Cardiac fibroblast (primary cell): ENCODE measurements around the gene ELF4.
"Not testable (repeated sequence)": the region's sequence is repeated elsewhere in the genome, so short reads cannot be mapped to it uniquely, and the experiment has no call there.

Experiments used
- DNase-seq, 2 donors: peaks; one replicate each; pipeline versions ENCODE4 v3.0.0 to v3.0.0-alpha.2; 2010; ENCODE audit warnings: low read depth in 2 of 2
- H3K4me3 ChIP-seq, 2 donors: replicated peaks in 1 of 2; 1 replicate in 1 of 2; 2 replicates in 1 of 2; pipeline ENCODE4 v1.5.1; 2011; ENCODE audit warnings: low read depth in 2 of 2, low read length in 2 of 2, mild to moderate bottlenecking in 2 of 2, moderate library complexity in 1 of 2
- TF ChIP-seq, protein P1 (sequence below): IDR thresholded peaks from one replicate; pipeline ENCODE4 v1.5.1; 2011; ENCODE audit warnings: low read depth, mild to moderate bottlenecking, low read length, inconsistent platforms

ELF4 gene

GRCh38 chrX:130117166-130117565 lies 6.9 kb upstream of the ELF4 start:
- TF ChIP-seq, protein P1, sequence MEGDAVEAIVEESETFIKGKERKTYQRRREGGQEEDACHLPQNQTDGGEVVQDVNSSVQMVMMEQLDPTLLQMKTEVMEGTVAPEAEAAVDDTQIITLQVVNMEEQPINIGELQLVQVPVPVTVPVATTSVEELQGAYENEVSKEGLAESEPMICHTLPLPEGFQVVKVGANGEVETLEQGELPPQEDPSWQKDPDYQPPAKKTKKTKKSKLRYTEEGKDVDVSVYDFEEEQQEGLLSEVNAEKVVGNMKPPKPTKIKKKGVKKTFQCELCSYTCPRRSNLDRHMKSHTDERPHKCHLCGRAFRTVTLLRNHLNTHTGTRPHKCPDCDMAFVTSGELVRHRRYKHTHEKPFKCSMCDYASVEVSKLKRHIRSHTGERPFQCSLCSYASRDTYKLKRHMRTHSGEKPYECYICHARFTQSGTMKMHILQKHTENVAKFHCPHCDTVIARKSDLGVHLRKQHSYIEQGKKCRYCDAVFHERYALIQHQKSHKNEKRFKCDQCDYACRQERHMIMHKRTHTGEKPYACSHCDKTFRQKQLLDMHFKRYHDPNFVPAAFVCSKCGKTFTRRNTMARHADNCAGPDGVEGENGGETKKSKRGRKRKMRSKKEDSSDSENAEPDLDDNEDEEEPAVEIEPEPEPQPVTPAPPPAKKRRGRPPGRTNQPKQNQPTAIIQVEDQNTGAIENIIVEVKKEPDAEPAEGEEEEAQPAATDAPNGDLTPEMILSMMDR: no peak
- no peak overlapping the region for H3K4me3 ChIP-seq
- no peak for DNase-seq

- DNase-seq: peak in 1 of 2 donors; percentile 56
- H3K4me3 ChIP-seq: not testable (repeated sequence)
These were observed 5.0 kb upstream of the ELF4 start for GRCh38 chrX:130115119-130115885.

DNA sequence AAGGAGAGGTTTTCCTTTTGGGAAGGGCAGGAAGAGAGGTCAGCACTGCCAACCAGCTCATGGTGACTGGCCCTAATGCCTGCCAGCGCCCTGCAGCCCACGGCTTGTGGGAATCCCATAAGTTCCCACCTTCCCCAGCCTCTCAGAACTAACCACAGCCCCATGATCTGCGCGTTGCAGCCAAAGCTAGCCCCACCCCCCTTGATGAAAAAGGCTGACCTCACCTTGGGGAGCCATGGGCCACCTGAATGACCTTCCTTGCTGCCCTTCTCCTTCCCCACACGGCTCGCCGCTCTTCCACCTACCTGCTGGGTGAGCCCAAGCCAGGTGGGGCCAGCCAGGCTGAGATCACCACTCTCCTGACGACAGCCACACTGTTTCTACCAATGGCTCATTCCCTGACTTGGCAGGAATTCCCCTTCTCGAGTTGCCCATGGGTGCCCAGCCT lies 3.9 kb upstream of the ELF4 start:
- no peak for DNase-seq
- TF ChIP-seq, protein P1: no peak
- no peak overlapping the region for H3K4me3 ChIP-seq

DNA sequence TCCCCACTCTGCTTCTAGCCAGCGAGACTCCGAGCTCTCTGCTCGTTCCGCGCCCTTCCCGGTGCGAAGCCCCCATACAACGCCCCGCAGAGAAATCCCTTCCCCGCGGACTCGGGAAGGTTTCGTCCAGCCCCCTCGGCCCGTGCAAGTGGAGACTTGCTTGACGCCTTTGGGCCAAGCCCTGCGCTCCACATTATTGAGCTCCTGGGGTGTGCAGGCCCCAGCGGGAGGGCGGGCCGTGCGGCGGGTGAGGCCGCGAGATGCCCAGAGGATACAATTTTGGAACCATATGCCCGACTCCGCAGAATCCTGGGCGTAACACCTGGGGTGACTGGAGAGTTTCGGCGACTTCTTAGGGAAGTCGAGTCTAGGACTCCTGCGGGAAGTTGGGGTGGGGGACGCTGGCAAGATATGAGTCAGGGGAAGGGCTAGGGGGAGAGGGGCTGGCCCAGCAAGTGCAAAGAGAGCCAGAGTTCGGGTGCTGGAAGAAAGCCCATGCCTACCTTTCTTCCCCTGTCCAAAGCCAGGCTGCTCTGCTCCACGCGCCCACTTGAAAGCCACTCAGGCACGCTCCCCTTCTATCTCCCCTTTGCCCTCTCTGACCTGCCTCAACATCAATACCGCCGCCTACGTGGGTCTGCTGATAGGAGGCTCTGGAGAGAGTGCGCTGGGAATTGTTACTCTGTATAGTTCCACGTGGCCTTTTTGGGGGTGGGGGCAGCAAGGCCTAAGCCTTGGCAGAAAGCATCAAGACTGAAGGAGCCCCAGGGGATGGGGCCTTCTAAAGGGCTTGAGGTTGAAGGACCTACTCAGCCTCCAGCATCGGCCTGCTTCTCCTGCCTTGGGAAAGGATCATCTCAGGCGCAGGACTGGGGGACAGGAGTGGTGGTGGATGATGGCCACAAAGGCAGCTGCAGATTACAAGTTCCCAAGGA lies 1.2 kb upstream of the ELF4 start:
- peak in 1 of 2 donors; percentile 27 for DNase-seq
- peak overlapping the region; percentile 11 to 39 for H3K4me3 ChIP-seq
- TF ChIP-seq, protein P1: no peak

DNA sequence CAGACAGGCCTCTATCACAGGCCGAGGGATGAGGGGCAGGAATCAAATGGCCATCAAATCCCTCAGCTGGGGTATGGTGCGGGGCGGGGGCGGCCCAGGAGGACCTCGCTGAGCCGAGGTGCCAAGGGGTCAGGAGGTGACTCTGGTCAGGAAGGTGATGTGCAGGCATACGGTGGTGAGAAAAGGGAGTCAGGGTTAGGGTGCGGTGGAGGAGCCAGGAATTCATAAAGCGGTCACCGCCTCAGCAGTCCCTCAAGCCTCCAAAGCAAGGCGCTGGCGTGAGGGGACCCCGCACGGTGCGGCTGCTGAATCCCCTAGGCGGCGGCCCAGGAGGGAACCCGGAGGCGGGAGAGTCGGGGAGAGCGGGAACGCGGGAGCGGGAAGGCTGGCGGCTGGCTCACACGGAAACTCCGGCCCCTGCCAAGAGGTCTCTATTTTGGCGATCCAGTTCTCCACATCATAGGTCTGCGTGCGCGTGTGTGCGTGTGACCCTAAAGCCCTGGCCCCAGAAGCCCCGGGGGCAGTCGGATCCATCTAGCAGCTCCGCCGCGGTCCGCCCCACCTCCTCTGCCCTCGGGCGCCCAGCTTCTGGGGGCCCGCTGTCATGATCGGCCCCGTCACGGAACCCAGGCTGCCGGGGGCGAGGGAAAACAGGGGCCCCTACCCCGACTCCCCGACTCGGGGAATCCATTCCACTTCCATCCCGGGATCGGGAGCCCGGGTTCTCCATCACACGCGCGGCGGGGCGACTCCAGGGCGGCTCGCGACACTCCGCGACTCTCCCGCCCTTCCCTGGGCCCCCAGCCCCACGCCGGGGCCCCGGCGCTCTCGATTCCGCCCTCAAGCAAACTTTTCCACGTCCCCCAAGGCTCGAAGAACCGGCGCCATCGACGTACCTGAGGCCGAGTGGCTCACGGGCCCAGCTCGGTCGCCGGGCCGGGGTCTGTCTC lies 593 bp downstream of the ELF4 start:
- peak; percentile 27 to 42 for DNase-seq
- TF ChIP-seq, protein P1: no peak
- peak overlapping the region; percentile 61 to 64 for H3K4me3 ChIP-seq

DNA sequence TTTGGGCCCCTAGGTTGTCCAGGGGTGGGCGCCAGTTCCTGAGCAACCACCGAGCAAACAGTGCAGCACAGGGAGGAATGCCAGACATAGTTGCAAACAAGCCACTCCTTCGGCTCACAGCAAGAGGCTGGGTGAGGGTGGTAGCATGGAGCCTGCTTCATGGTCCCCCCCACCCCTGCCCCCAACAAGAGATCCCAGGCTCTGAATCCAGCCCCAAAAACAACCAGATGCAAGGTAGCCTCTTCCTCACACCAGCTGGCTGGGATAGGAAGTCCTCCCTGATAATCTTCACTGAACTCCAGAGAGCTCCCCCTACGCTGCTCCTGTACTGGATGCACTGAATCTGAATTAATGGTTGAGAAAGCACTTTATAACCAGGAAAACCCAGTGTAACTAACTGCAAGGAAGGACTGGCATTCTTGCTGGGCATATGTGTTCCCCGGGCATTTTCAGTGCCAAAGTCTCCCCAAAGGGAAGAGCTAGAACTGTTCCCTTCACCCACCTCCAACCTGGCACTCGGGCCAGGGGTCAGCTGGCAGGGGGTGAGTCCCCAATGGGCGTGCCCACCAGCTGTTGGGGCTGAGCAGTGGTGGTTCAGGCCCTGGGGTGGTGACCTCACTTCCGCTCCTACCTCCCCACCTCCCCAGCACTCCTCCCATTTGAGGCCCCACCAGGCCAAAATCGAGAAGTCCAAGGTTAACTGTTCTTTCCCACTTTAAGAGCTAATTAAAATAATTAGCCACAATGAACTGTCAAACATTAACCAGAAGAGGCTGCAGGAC lies 1.5 kb downstream of the ELF4 start:
- H3K4me3 ChIP-seq: peak overlapping the region; percentile 61 to 64
- peak; percentile 26 to 40 for DNase-seq

More for the DNA sequence above, 1.5 kb downstream of the ELF4 start:
- TF ChIP-seq, protein P1: peak; percentile 6
